DOHH2 (cell line): ENCODE data around the gene TLR10.

Experiments
- H3F3A ChIP-seq: fragments of 200-600 bp; sonication (generic), shearing (Covaris generic); 2 replicates; pipeline ENCODE4 v1.6.0; 2016; ENCODE audit warnings: antibody characterized with exemption, mild to moderate bottlenecking; ENCODE audit not compliant: control insufficient read depth, insufficient read depth
- H3K27ac ChIP-seq: fragments of 200-600 bp; sonication (generic); 2 replicates; pipeline ENCODE4 v1.5.1; 2014; ENCODE audit warnings: low read depth, mild to moderate bottlenecking, low read length, moderate library complexity
- H3K27me3 ChIP-seq: fragments of 200-600 bp; sonication (generic); 2 replicates; pipeline ENCODE4 v1.6.1; 2014; ENCODE audit warnings: mild to moderate bottlenecking, low read length, mixed read lengths; ENCODE audit not compliant: control insufficient read depth
- H3K36me3 ChIP-seq: fragments of 200-600 bp; sonication (generic); 2 replicates; pipeline ENCODE4 v1.6.1; 2014; ENCODE audit warnings: mild to moderate bottlenecking, low read length, moderate library complexity, mixed read lengths; ENCODE audit not compliant: control insufficient read depth
- H3K4me1 ChIP-seq: fragments of 200-600 bp; sonication (generic); 2 replicates; pipeline ENCODE4 v1.6.1; 2014; ENCODE audit warnings: mild to moderate bottlenecking, low read length, mixed read lengths; ENCODE audit not compliant: control insufficient read depth
- H3K4me2 ChIP-seq: fragments of 200-600 bp; sonication (generic); 2 replicates; pipeline ENCODE4 v1.6.0; 2014; ENCODE audit warnings: mild to moderate bottlenecking, low read length, moderate library complexity
- H3K4me3 ChIP-seq: fragments of 200-600 bp; sonication (generic); 2 replicates; pipeline ENCODE4 v1.5.1; 2014; ENCODE audit warnings: mild to moderate bottlenecking, low read length, mixed read lengths
- H3K79me2 ChIP-seq: fragments of 200-600 bp; sonication (generic); 2 replicates; pipeline ENCODE4 v1.6.1; 2014; ENCODE audit warnings: mild to moderate bottlenecking, low read length, mixed read lengths; ENCODE audit not compliant: control insufficient read depth
- H3K9me2 ChIP-seq: fragments of 200-600 bp; sonication (generic); replicated peaks from 2 replicates; pipeline ENCODE4 v1.6.1; 2014; ENCODE audit warnings: mild to moderate bottlenecking, low read length, mixed read lengths; ENCODE audit not compliant: control insufficient read depth
- H3K9me3 ChIP-seq: fragments of 200-600 bp; sonication (generic); 2 replicates; pipeline ENCODE4 v1.6.1; 2014; ENCODE audit warnings: antibody characterized with exemption, low read length, mixed read lengths; ENCODE audit not compliant: control insufficient read depth, insufficient read depth
- H4K20me1 ChIP-seq: fragments of 200-600 bp; sonication (generic); 2 replicates; pipeline ENCODE4 v1.6.0; 2014; ENCODE audit warnings: low read depth, mild to moderate bottlenecking, antibody characterized with exemption, low read length, moderate library complexity; ENCODE audit not compliant: control insufficient read depth, insufficient read depth
- CTCF ChIP-seq: fragments of 200-600 bp; sonication (generic); IDR thresholded peaks from one replicate; pipeline ENCODE4 v1.5.1; 2014; ENCODE audit warnings: antibody characterized with exemption, mild to moderate bottlenecking, low read depth, low read length; ENCODE audit not compliant: poor library complexity, severe bottlenecking
- EZH2phosphoT487 ChIP-seq: fragments of 200-600 bp; sonication (generic); IDR thresholded peaks from 2 replicates; pipeline ENCODE4 v1.6.1; 2017; ENCODE audit warnings: borderline replicate concordance, mild to moderate bottlenecking, antibody characterized with exemption, low read length, moderate library complexity, mixed read lengths

Gene TLR10

GRCh38 chr4:38734911-38735310 is 47.9 kb downstream of the TLR10 start:
- no peak overlapping the region for H3K4me3 ChIP-seq
- no peaks in the 10 kb centered on the region for H3K36me3 ChIP-seq
- H3F3A ChIP-seq, result peaks cover 5% of the 10 kb centered on the region; the same call in 1 of the 2 replicates
- TF ChIP-seq EZH2phosphoT487, result no peak
- TF ChIP-seq CTCF, result no peak
- no peaks in the 10 kb centered on the region for H3K9me2 ChIP-seq
- no peaks in the 10 kb centered on the region for H3K79me2 ChIP-seq
- H3K27ac ChIP-seq, result no peak overlapping the region
- H3K27me3 ChIP-seq, result no peaks in the 10 kb centered on the region
- H3K9me3 ChIP-seq, result peaks cover 13% of the 10 kb centered on the region; the same call in 1 of the 2 replicates
- H3K4me2 ChIP-seq, result no peak overlapping the region
- no peaks in the 10 kb centered on the region for H3K4me1 ChIP-seq
- no peaks in the 10 kb centered on the region for H4K20me1 ChIP-seq

DNA sequence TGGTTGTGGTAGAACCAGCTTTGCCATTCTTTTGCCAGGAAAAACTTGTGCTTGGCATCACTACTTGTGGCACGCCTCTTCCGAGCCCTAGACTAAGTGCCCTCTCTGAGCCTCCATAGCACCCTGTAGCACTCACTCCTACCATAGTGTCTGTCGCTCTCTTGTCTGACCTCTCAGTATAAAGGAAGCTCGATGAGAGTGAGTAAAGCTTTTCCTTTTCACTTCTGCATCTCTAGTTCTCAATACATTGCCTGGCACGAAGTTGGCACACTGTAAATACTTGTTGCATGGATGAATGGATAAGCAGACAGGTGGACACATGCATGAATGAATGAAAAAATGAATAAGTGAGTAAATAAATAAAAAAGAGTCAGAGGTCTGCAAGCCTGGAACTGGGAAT is 48.3 kb downstream of the TLR10 start:
- TF ChIP-seq EZH2phosphoT487 (no peak), CTCF (no peak)
- Histone ChIP-seq H3K9me2 (no peaks in the 10 kb centered on the region), H3K9me3 (peaks cover 13% of the 10 kb centered on the region; the same call in 1 of the 2 replicates)

GRCh38 chr4:38733663-38734062 is 49.1 kb downstream of the TLR10 start:
- Histone ChIP-seq H3K36me3 (no peaks in the 10 kb centered on the region), H4K20me1 (no peaks in the 10 kb centered on the region), H3K79me2 (no peaks in the 10 kb centered on the region), H3F3A (peaks cover 5% of the 10 kb centered on the region; the same call in 1 of the 2 replicates), H3K4me2 (no peak overlapping the region), H3K27ac (no peak overlapping the region), H3K9me2 (no peaks in the 10 kb centered on the region), H3K4me1 (no peaks in the 10 kb centered on the region), H3K4me3 (no peak overlapping the region), H3K9me3 (peaks cover 13% of the 10 kb centered on the region; the same call in 1 of the 2 replicates), H3K27me3 (no peaks in the 10 kb centered on the region)
- TF ChIP-seq EZH2phosphoT487 (no peak), CTCF (no peak)

More for the DNA sequence above, 48.3 kb downstream of the TLR10 start:
- Histone ChIP-seq H3K27me3 (no peaks in the 10 kb centered on the region), H3K4me2 (no peak overlapping the region), H3K27ac (no peak overlapping the region), H3K36me3 (no peaks in the 10 kb centered on the region), H3F3A (peaks cover 5% of the 10 kb centered on the region; the same call in 1 of the 2 replicates), H3K4me3 (no peak overlapping the region), H3K4me1 (no peaks in the 10 kb centered on the region), H3K79me2 (no peaks in the 10 kb centered on the region), H4K20me1 (no peaks in the 10 kb centered on the region)
